ENCODE data around the gene DIABLO. TPM values are rescaled to one million over a fixed set of nuclear protein-coding genes. Genes with fewer than 3 reads are reported as not detected.

Gene DIABLO
- total and polyA plus RNA-seq, 8 donors, result 34.6 to 63.8 (median 55.3) TPM

DNA sequence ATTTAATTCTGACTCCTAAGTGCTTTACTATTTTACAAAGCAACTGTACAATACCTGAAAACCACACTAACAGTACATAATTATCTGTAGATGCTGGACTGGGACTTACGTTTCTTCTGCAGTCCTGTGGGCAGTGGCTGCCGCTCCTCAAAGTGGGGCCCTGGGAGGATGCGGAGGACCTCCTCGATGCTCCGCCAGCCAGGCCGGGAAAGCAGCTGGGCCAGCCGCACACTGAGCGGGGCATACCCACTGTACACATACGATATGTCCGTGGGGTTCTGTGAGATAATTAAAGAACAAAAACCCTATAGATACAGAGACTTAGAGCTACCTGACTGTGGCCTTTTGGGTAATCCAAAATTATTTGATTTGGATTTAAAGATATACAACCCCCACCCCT, 6.8 kb upstream of the DIABLO start:
- Histone ChIP-seq H3K27me3 (no peaks in the 10 kb centered on the region), H3K36me3 (peaks cover 0 to 75% of the 10 kb centered on the region in 2 donors), H3K4me1 (no peaks in the 10 kb centered on the region), H3K4me3 (no peak overlapping the region), H3K27ac (no peak overlapping the region), H3K9me3 (no peaks in the 10 kb centered on the region)
- ATAC-seq (no peak), DNase-seq (no peak)
- intact Hi-C loops (cut with DNase I), result no loop called here
- TF ChIP-seq, protein P1, sequence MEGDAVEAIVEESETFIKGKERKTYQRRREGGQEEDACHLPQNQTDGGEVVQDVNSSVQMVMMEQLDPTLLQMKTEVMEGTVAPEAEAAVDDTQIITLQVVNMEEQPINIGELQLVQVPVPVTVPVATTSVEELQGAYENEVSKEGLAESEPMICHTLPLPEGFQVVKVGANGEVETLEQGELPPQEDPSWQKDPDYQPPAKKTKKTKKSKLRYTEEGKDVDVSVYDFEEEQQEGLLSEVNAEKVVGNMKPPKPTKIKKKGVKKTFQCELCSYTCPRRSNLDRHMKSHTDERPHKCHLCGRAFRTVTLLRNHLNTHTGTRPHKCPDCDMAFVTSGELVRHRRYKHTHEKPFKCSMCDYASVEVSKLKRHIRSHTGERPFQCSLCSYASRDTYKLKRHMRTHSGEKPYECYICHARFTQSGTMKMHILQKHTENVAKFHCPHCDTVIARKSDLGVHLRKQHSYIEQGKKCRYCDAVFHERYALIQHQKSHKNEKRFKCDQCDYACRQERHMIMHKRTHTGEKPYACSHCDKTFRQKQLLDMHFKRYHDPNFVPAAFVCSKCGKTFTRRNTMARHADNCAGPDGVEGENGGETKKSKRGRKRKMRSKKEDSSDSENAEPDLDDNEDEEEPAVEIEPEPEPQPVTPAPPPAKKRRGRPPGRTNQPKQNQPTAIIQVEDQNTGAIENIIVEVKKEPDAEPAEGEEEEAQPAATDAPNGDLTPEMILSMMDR (IDR thresholded peaks at IDR 0.05), result no peak

DNA sequence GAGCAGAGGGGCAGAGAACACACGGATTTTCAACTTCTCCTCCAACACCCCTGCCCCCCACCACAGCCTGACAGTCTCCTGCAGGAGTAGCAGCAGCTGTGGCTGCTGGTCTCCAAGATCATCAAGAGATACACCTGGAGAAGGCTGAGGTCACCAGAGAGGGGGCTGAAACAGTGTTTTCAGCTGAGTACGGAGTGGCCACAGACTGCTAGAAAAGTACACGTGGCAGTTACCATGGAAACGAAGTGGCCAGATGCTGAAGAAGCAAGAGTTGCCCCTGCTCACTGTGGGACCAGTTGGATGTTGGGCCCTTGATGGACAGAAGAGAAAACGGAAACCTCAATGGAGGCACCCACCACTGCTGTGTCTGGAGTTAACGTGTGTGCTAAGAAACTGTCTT, 4.9 kb upstream of the DIABLO start:
- TF ChIP-seq, protein P1 (IDR thresholded peaks at IDR 0.05), result no peak
- Histone ChIP-seq H3K27me3 (no peaks in the 10 kb centered on the region), H3K4me3 (no peak overlapping the region), H3K36me3 (peaks cover 0 to 66% of the 10 kb centered on the region in 2 donors), H3K4me1 (peaks cover 6 to 8% of the 10 kb centered on the region in 2 donors), H3K27ac (no peak overlapping the region), H3K9me3 (no peaks in the 10 kb centered on the region)
- ATAC-seq (no peak), DNase-seq (no peak)
- intact Hi-C loops (cut with DNase I), result no loop called here

DNA sequence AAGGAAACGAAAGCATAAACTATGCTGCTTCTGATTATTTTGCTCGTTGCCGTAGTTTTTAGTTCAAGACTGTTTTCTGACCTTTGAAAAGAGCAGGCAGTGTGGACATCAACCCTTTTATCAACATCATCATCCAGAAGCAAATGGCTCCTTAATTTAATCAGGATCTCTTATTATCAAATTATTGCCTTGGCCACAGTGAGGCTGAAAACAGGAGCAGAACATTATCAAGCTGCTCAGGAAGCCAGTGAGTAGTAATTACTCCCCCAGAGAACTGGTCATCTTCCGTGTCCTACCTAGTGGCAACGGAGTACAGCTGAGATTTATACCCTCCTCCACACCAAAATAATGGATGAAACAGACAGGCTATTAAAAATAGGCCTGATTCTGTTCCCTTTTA, 2.2 kb upstream of the DIABLO start:
- DNase-seq, result no peak
- Histone ChIP-seq H3K27me3 (no peaks in the 10 kb centered on the region), H3K27ac (no peak overlapping the region), H3K4me3 (no peak overlapping the region), H3K4me1 (peaks cover 16 to 30% of the 10 kb centered on the region in 2 donors), H3K9me3 (no peaks in the 10 kb centered on the region), H3K36me3 (peaks cover 0 to 47% of the 10 kb centered on the region in 2 donors)
- TF ChIP-seq, protein P1 (IDR thresholded peaks at IDR 0.05), result no peak
- intact Hi-C loops (cut with DNase I), result no loop called here
- ATAC-seq, result no peak

DNA sequence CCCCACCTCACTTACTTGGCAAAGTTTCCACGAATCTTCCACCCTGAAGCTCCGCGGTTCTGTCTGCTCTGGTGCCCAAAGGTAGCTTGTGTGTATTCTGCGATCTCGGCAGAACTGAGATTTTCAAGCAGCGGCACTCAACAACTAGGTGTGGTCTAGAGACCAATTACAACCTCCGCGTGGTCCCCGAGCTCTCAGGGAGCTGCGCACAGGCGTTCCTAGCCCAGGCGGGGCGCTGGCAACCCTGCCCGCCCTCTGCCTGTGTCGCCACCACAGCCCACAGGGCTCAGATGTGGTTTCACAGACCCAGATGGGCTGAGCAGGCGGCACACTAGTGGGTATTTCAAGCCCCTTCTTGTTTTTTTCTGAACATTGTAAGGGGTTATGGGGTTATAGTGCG, 1.5 kb upstream of the DIABLO start:
- TF ChIP-seq, protein P1 (IDR thresholded peaks at IDR 0.05), result no peak

DNA sequence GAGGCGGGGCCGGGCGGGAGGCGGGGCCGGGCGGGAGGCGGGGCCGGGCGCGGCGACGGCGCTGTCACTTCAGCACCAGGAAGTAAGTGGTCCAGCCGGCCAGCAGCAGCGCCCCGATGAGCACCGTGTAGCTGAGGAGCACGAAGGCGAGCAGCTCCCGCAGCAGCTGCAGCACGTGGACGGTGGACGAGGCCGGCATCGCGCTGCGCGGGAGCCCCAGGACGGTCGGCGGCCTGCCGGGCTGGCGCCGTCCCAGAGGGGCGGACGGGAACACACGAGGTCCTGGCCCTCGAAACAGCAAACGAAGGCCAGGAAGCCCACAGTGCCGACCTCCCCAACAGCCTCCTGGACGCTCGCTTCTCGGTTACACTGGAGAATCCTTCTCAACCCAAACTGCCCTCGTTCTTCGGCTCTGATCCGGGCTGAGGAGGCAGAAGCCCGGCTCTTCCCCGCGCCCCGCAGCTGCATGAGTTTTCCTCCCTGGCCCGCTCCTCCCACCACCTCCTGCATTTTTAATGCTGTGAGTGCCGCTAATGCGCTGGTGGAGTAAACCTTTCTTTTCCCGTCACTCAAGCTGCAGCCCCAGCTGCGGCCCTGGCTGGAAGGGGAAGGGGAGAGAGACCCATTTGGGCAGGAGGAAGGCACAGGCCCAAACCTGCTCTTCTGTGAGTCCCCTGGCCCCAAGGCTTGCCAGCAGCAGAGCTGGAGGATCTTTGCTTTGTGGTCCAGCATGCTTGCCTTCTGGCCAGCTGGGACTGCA, 694 bp upstream of the DIABLO start:
- peaks cover 0 to 47% of the 10 kb centered on the region in 2 donors for H3K36me3 ChIP-seq
- no peaks in the 10 kb centered on the region for H3K9me3 ChIP-seq
- intact Hi-C loops (cut with DNase I), result no loop called here
- peak in 1 of 4 donors; percentile 35 for DNase-seq
- peak overlapping the region; percentile 19 to 96 for H3K4me3 ChIP-seq
- H3K27me3 ChIP-seq, result no peaks in the 10 kb centered on the region
- H3K27ac ChIP-seq, result peak overlapping the region in 1 of 2 donors; percentile 95
- no peak for ATAC-seq
- H3K4me1 ChIP-seq, result peaks cover 16 to 30% of the 10 kb centered on the region in 2 donors
- TF ChIP-seq, protein P1 (IDR thresholded peaks at IDR 0.05), result no peak

More for the DNA sequence above, 1.5 kb upstream of the DIABLO start:
- H3K9me3 ChIP-seq, result no peaks in the 10 kb centered on the region
- no peak overlapping the region for H3K4me3 ChIP-seq
- peaks cover 0 to 47% of the 10 kb centered on the region in 2 donors for H3K36me3 ChIP-seq
- intact Hi-C loops (cut with DNase I), result no loop called here
- no peak for ATAC-seq
- DNase-seq, result no peak
- peaks cover 16 to 30% of the 10 kb centered on the region in 2 donors for H3K4me1 ChIP-seq
- no peak overlapping the region for H3K27ac ChIP-seq
- H3K27me3 ChIP-seq, result no peaks in the 10 kb centered on the region

Data from left lung (tissue), 10 donors.